Neutrophil (primary cell): ENCODE measurements around the gene TNS3.

Source experiments
- H3K27ac ChIP-seq: fragments of 200-600 bp; sonication (generic); 2 replicates; pipeline ENCODE4 v1.5.1; 2016; ENCODE audit warnings: mild to moderate bottlenecking, moderate library complexity
- H3K27me3 ChIP-seq: fragments of 200-600 bp; sonication (generic); 2 replicates; pipeline ENCODE4 v1.6.0; 2016; ENCODE audit warnings: mild to moderate bottlenecking
- H3K36me3 ChIP-seq: fragments of 200-600 bp; sonication (generic); 2 replicates; pipeline ENCODE4 v1.5.1; 2017
- H3K4me1 ChIP-seq, 2 experiments: fragments of 200-600 bp in 1 of 2; sonication (generic) in 1 of 2; 1 replicate in 1 of 2; 2 replicates in 1 of 2; pipeline versions ENCODE4 v1.5.1 to v1.6.1; 2013 to 2016; ENCODE audit warnings: low read depth in 1 of 2, low read length in 1 of 2, mild to moderate bottlenecking in 1 of 2, moderate library complexity in 1 of 2; ENCODE audit not compliant: control insufficient read depth in 1 of 2, insufficient read depth in 1 of 2
- H3K4me3 ChIP-seq, 2 experiments: fragments of 200-600 bp in 1 of 2; sonication (generic) in 1 of 2; 1 replicate in 1 of 2; 2 replicates in 1 of 2; pipeline ENCODE4 v1.5.1; 2013 to 2016; ENCODE audit warnings: low read depth in 1 of 2, low read length in 1 of 2, mild to moderate bottlenecking in 1 of 2, moderate library complexity in 1 of 2
- H3K9me3 ChIP-seq: fragments of 200-600 bp; sonication (generic); 2 replicates; pipeline ENCODE4 v1.5.1; 2016
- CTCF ChIP-seq: fragments of 200-600 bp; sonication (generic); IDR thresholded peaks from 2 replicates; pipeline ENCODE4 v1.5.1; 2016; ENCODE audit warnings: antibody characterized with exemption

TNS3 gene

GRCh38 chr7:47581804-47582763 lies at the start of gene TNS3:
TSS of gene TNS3 (minus strand) at chr7:47582111. CDS start at chr7:47439636, 142,475 bp downstream.
- Histone ChIP-seq H3K9me3 (no peaks in the 10 kb centered on the region), H3K4me1 (peaks cover 0 to 10% of the 10 kb centered on the region in 2 experiments), H3K27ac (no peak within 1 kb of the TSS), H3K27me3 (peaks cover 74% of the 10 kb centered on the region), H3K36me3 (no peaks in the 10 kb centered on the region), H3K4me3 (no peak within 1 kb of the TSS)
- TF ChIP-seq CTCF: no peak

- no peak overlapping the region for H3K4me3 ChIP-seq
- H3K36me3 ChIP-seq: no peaks in the 10 kb centered on the region
- peaks cover 12% of the 10 kb centered on the region for H3K27me3 ChIP-seq
- TF ChIP-seq CTCF: no peak
- no peak overlapping the region for H3K27ac ChIP-seq
- no peaks in the 10 kb centered on the region for H3K9me3 ChIP-seq
- H3K4me1 ChIP-seq: peaks cover 6 to 10% of the 10 kb centered on the region in 2 experiments
Observed at GRCh38 chr7:47631711-47632110, 49.8 kb upstream of the TNS3 start.

- no peak for TF ChIP-seq CTCF
- Histone ChIP-seq H3K27me3 (no peaks in the 10 kb centered on the region), H3K9me3 (no peaks in the 10 kb centered on the region), H3K4me1 (peaks cover 3 to 9% of the 10 kb centered on the region in 2 experiments), H3K27ac (no peak overlapping the region), H3K4me3 (no peak overlapping the region), H3K36me3 (no peaks in the 10 kb centered on the region)
Observed at GRCh38 chr7:47627580-47628283, 45.8 kb upstream of the TNS3 start.

GRCh38 chr7:47625861-47626715 lies 44.2 kb upstream of the TNS3 start:
- H3K9me3 ChIP-seq: no peaks in the 10 kb centered on the region
- H3K27ac ChIP-seq: no peak overlapping the region
- no peak overlapping the region for H3K4me3 ChIP-seq
- TF ChIP-seq CTCF: no peak
- no peaks in the 10 kb centered on the region for H3K4me1 ChIP-seq
- H3K27me3 ChIP-seq: no peaks in the 10 kb centered on the region
- H3K36me3 ChIP-seq: no peaks in the 10 kb centered on the region

- Histone ChIP-seq H3K4me1 (no peaks in the 10 kb centered on the region), H3K9me3 (no peaks in the 10 kb centered on the region), H3K27me3 (no peaks in the 10 kb centered on the region), H3K36me3 (no peaks in the 10 kb centered on the region), H3K4me3 (no peak overlapping the region), H3K27ac (no peak overlapping the region)
- TF ChIP-seq CTCF: no peak
Observed at GRCh38 chr7:47624689-47625088, 42.8 kb upstream of the TNS3 start.
